Smooth muscle cell (in vitro differentiated cells): ENCODE measurements around the gene AIFM2. TPM values are rescaled to one million over a fixed set of nuclear protein-coding genes. Genes with fewer than 3 reads are reported as not detected.

ENCODE experiments used
- DNase-seq: peaks from one replicate; lab custom pipeline; 2025; ENCODE audit not compliant: unreplicated experiment; lab: John Stamatoyannopoulos, UW
- H2AFZ ChIP-seq: fragments of 200-600 bp; sonication (generic); 2 replicates; pipeline ENCODE4 v1.6.0; 2016; ENCODE audit warnings: antibody characterized with exemption, low read depth, mild to moderate bottlenecking
- H3F3A ChIP-seq: fragments of 200-600 bp; sonication (generic); 2 replicates; pipeline ENCODE4 v1.6.0; 2017; ENCODE audit warnings: antibody characterized with exemption, low read depth
- H3K27ac ChIP-seq: fragments of 200-600 bp; sonication (generic); 2 replicates; pipeline ENCODE4 v1.5.1; 2016; ENCODE audit warnings: low read depth, mild to moderate bottlenecking
- H3K27me3 ChIP-seq: fragments of 200-600 bp; sonication (generic); 2 replicates; pipeline ENCODE4 v1.6.1; 2016; ENCODE audit warnings: low read depth, mild to moderate bottlenecking
- H3K36me3 ChIP-seq: fragments of 200-600 bp; sonication (generic); 2 replicates; pipeline ENCODE4 v1.5.1; 2016; ENCODE audit warnings: low read depth
- H3K4me1 ChIP-seq: fragments of 200-600 bp; sonication (generic); 2 replicates; pipeline ENCODE4 v1.5.1; 2016; ENCODE audit warnings: low read depth
- H3K4me2 ChIP-seq: fragments of 200-600 bp; sonication (generic); 2 replicates; pipeline ENCODE4 v1.6.0; 2016; ENCODE audit warnings: mild to moderate bottlenecking
- H3K4me3 ChIP-seq: fragments of 200-600 bp; sonication (generic); 2 replicates; pipeline ENCODE4 v1.5.1; 2016; ENCODE audit warnings: mild to moderate bottlenecking
- H3K79me2 ChIP-seq: fragments of 200-600 bp; sonication (generic); 2 replicates; pipeline ENCODE4 v1.6.0; 2016; ENCODE audit warnings: low read depth, mild to moderate bottlenecking
- H3K9ac ChIP-seq: fragments of 200-600 bp; sonication (generic); 2 replicates; pipeline ENCODE4 v1.6.0; 2016; ENCODE audit warnings: low read depth
- H3K9me3 ChIP-seq: fragments of 200-600 bp; sonication (generic); replicated peaks from 2 replicates; pipeline ENCODE4 v1.5.1; 2016; ENCODE audit warnings: low read depth
- H4K20me1 ChIP-seq: fragments of 200-600 bp; sonication (generic); 2 replicates; pipeline ENCODE4 v1.6.0; 2016; ENCODE audit warnings: low read depth
- CTCF ChIP-seq: fragments of 200-600 bp; sonication (generic); IDR thresholded peaks from 2 replicates; pipeline ENCODE4 v1.5.1; 2017; ENCODE audit warnings: borderline replicate concordance, mild to moderate bottlenecking, antibody characterized with exemption; ENCODE audit not compliant: insufficient read depth, poor library complexity, severe bottlenecking
- WGBS: methylation state at CpG from one replicate; pipeline ENCODE4 v1.1.7; 2016; ENCODE audit warnings: low lambda C conversion rate; 5-methylcytosine and 5-hydroxymethylcytosine counted together
- polyA plus RNA-seq: library from polyadenylated mRNA; unstranded; fragments of >200 nt; fragmentation: Nextera tagmentation; extraction: Ambion mirVana; gene quantifications from 2 replicates; pipeline ENCODE4 v1.2.1, GENCODE V29; 2016
- total RNA-seq: library from RNA; depleted of rRNA; stranded (reverse); fragments of >200 nt; gene quantifications from 2 replicates; pipeline ENCODE4 v1.2.3, GENCODE V29; 2014

AIFM2 gene
- total and polyA plus RNA-seq, 2 experiments from 2014 or later, result 2.2 to 3.6 TPM

- no peak overlapping the region for H3K9ac ChIP-seq
- TF ChIP-seq CTCF, result no peak
- no peaks in the 10 kb centered on the region for H3K9me3 ChIP-seq
- no peaks in the 10 kb centered on the region for H3K27me3 ChIP-seq
- no peaks in the 10 kb centered on the region for H4K20me1 ChIP-seq
- no peaks in the 10 kb centered on the region for H3K36me3 ChIP-seq
- H3K4me2 ChIP-seq, result no peak overlapping the region
- H3K27ac ChIP-seq, result no peak overlapping the region
- H3K79me2 ChIP-seq, result no peaks in the 10 kb centered on the region
- H3F3A ChIP-seq, result no peaks in the 10 kb centered on the region
- whole genome bisulfite sequencing, result 92% methylated on average over 5 of the region's 5 CpGs
- H3K4me1 ChIP-seq, result no peaks in the 10 kb centered on the region
- DNase-seq, result no peak
- no peak overlapping the region for H3K4me3 ChIP-seq
- no peak overlapping the region for H2AFZ ChIP-seq
Observed at GRCh38 chr10:70096705-70097420, 35.8 kb downstream of the AIFM2 start.

- H3K79me2 ChIP-seq, result no peaks in the 10 kb centered on the region
- H3K9me3 ChIP-seq, result no peaks in the 10 kb centered on the region
- no peak overlapping the region for H3K9ac ChIP-seq
- 96% methylated on average over 6 of the region's 6 CpGs for whole genome bisulfite sequencing
- no peak overlapping the region for H3K27ac ChIP-seq
- H3K4me1 ChIP-seq, result no peaks in the 10 kb centered on the region
- H3K4me2 ChIP-seq, result no peak overlapping the region
- H3K27me3 ChIP-seq, result no peaks in the 10 kb centered on the region
- DNase-seq, result no peak
- H3K4me3 ChIP-seq, result no peak overlapping the region
- no peaks in the 10 kb centered on the region for H3F3A ChIP-seq
- no peak overlapping the region for H2AFZ ChIP-seq
- no peak for TF ChIP-seq CTCF
- no peaks in the 10 kb centered on the region for H4K20me1 ChIP-seq
- no peaks in the 10 kb centered on the region for H3K36me3 ChIP-seq
Observed at GRCh38 chr10:70096016-70096704, 36.5 kb downstream of the AIFM2 start.

- H3K27me3 ChIP-seq, result no peaks in the 10 kb centered on the region
- H3K4me2 ChIP-seq, result no peak overlapping the region
- DNase-seq, result no peak
- H3K36me3 ChIP-seq, result no peaks in the 10 kb centered on the region
- no peak overlapping the region for H3K27ac ChIP-seq
- H3K4me1 ChIP-seq, result no peaks in the 10 kb centered on the region
- H3K9me3 ChIP-seq, result no peaks in the 10 kb centered on the region
- H3F3A ChIP-seq, result no peaks in the 10 kb centered on the region
- no peaks in the 10 kb centered on the region for H3K79me2 ChIP-seq
- no peak overlapping the region for H3K4me3 ChIP-seq
- 62% methylated on average over 2 of the region's 2 CpGs for WGBS
- H2AFZ ChIP-seq, result no peak overlapping the region
- H4K20me1 ChIP-seq, result no peaks in the 10 kb centered on the region
- no peak for TF ChIP-seq CTCF
- H3K9ac ChIP-seq, result no peak overlapping the region
Observed at GRCh38 chr10:70094250-70094649, 38.4 kb downstream of the AIFM2 start.
